GM19238 (cell line): ENCODE data around the gene SREBF1.

Experiments used
- DNase-seq: peaks from one replicate; pipeline ENCODE4 v3.0.0; 2011; ENCODE audit warnings: low spot score; ENCODE audit not compliant: insufficient read length

Gene SREBF1

DNA sequence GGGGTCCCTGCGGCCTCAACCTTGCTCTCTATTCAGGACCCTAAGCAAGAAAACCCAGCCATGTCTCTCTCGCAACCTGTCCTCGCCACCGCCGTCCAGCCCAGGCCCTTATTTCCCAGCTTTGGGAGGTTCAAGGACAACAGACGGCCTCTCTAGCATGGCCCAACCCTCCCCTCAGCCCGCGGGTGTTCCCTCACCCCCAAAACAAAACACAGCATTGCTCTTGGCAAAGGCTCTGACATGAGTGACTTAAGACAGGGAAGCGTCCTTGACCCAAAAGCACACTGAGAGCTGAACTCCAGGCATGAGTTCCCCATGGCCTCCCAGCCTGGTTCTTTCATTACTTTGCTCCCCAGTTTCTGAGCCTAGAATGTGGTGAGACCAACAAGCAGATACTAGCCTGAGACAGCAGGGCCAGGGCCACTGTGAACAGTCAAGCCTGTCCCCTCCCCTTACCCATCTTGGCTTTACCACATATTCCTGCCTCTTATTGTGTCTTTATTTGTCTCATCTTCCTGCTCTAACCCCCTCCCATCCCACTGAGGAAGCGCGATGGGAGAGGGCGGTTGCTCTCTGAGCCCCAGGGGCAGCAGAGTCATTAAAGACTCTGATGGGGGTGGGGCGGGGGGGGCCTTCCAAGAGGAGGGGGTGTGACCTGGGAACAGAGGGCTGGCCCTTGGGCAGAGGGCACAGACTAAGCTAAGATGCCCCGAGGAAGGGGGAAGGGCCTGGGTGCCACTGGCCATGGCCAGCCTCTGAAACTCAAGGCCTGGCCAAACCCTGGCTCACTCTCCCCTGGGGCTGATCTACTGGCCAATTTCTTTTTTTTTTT is 11.8 kb downstream of the SREBF1 start:
- no peak for DNase-seq

DNA sequence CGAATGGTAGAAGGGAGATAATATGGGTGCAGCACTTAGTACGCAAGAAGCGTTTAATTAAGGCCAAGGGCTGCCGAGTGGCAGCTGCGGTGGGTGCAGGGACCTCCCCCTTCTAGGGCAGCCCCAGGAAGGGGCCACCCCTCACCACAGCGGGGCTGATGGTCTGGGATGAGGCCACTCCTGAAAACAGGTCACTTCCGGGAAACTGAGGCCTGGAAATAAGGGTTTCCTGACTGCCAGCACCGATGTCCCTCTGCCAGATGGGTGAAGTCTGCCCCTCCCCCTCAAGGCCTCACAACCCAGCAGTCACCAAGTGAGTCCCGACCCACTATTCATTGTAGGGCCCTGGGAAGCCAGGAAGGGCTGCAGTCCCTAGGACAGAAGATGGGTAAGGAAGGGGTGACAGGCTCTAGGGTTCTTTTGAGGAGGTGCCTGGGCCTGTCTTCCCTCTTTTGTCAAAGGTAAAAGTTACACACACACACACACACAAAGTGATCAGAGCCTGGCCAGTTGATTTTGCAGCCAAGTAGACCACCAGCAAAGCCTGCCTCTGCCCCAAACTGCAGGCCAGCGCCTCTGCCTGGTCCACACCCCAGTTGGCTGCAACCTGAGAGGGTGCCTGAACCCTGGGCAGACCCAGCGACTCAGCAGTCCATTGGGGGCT is 12.5 kb downstream of the SREBF1 start:
- DNase-seq, result no peak

DNA sequence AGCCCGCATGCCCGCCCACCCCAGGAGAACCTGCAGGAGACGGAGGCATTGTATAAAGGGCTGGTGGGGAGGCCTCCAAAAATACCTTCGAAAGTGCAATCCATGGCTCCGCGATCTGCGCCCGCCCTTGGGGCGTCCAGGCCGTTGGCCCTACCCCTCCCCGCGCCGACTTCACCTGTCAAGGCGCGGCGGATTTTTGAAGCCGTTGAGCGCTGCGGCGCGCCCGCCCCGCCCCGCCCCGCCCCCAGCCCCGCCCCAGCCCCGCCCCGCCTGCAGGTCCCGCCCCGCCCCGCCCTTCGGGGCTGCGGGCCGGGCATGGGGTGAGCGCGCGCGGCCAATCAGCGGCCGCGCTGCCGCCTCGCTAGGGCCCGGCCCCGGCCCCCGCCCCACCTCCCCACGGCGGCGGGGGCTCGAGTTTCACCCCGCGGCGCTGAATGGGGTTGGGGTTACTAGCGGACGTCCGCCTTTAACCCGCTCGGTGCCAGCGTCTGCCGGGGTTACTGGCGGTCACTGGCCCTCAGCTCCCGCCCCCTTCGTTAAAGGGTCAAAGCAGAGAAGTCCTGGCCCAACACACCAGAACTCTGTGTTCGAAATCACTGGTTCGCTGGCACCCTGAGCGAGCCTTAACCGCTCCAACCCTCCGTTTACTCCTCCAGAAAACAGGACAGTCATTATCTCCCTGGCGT is 13.2 kb downstream of the SREBF1 start:
- DNase-seq, result peak; percentile 100

DNA sequence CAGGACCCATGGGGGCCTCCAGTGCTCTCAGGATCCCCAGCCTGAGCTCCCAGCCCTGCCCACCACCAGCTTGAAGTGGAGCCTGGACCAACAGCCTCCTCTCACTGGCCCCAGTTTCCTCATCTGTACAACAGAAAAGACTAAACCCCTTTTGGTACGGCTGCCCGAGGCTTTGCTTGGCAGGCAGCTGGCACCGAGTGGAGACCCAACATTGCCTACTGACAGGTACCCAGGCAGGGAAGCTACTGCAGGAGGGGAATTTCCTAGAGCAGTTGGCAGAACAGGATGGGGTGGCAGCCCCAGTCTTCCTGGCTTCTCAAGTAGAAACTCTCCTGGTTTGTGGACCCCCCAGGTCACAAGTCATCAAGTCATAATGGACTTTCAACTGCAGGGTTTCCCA is 14.2 kb downstream of the SREBF1 start:
- no peak for DNase-seq

DNA sequence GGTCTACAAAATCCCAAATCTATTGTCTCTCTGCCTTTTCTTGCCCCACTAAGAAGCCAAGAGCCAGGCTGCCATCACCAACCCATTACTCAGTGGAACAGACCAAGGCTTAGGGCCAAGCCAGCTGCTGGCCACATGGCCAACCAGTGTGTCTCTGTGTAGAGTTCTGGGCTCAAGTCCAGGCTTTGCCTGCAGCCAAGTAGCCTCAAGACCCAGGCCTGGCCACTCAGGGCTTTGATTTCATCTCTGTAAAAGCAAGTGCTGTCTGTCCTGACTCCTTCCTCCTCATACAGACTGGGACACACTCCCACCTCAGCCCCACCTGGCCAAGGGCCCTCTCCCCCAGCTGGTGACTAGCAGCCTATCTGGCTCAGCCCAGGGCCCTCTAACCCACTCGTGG is 14.6 kb downstream of the SREBF1 start:
- no peak for DNase-seq

DNA sequence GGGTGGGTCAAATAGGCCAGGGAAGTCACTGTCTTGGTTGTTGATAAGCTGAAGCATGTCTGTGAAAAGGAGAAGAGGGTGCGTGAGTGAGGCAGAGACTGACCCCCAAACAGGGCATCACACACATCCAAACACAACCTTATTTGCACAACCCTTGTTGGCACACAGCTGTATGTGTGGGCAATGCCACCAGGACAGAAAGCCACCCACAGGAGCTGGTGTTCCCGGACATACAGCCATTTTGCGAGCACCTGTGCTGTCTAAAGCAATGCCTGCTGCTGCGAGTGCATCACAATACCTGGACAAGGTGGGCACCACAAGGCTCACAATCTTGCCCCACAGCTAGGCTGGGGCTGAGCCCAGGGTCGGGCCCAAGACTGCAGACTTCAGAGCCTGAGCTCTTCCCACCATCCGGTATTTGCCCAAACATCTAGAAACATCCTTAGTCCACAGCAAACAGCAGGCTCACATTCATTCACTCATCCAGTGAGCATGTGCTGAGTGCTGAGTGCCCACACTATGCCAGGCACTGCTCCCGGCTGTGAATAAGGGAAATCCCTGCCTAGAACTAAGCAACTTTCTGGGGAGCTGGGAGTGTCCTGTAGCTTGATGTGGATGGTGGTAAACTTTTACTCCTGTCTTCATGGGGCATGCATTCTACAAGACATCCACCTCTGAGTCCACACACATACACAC is 16.2 kb downstream of the SREBF1 start:
- DNase-seq, result no peak

DNA sequence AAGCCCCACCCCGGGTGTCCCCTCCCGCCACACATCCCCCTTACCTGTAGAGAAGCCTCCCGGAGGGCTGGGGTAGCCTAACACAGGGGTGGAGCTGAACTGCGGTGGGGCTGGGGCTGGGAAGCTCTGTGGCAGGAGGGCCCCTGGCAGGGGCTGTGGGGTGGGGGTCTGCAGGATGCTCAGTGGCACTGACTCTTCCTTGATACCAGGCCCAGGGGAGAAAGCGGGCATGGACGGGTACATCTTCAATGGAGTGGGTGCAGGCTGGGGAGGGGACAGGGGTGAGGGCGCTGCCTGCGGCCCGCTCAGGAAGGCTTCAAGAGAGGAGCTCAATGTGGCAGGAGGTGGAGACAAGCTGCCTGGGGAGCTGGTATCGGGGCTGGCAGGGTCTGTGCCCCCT is 16.7 kb downstream of the SREBF1 start:
- DNase-seq, result no peak

DNA sequence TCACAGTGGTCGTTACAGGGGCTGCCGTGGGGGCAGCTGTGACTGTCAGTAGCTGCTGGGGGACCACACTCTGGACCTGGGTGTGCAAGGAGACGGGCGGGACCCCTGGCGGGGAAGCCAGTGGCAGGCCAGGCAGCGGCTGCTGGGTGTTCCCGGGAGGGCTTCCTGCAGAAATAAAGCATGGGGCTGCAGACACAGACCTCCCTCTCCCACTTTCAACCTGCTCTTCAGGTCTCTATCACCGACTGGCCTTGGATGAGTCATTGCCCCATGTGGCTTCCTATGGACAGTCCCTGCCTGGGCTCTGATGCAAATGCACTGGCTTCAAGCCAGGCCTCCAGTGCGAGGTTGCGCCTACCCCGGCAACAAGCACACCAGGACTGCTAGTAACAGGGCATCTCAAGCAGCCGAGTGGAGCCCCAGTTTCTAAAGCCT is 17.2 kb downstream of the SREBF1 start:
- DNase-seq, result peak; percentile 80

DNA sequence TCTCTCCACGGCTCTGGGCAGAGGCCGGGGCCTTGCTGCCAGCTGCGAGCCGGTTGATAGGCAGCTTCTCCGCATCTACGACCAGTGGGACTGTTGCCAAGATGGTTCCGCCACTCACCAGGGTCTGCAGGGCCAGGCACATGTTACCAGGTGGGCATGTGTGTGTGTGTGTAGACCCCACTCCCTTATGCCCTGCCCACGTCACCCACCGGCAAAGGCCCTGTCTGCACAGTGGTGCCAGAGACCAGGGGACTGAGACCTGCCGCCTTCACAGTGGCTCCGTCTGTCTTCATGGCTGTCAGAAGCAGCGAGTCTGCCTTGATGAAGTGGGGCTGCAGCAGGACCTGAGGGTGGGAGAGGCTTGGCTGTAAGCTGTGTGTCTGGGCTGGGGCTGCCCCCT is 17.7 kb downstream of the SREBF1 start:
- DNase-seq, result no peak

DNA sequence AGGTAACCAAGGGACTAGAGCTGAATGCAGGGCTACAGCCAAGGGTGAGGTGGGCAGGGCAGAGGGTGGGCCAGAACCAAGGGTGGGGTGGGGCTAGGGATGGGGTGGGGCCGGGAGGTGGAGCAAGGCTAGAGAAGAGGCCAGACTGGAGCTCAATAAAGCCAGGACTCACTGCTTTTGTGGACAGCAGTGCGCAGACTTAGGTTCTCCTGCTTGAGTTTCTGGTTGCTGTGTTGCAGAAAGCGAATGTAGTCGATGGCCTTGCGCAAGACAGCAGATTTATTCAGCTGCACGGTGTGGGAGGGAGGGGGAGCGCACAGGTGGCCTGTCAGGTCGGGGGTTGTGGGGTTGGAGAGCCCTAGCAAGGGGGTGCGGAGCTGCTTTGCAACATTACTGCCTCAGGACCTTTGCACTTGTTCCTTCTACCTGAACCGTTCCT is 18.7 kb downstream of the SREBF1 start:
- peak; percentile 64 for DNase-seq

DNA sequence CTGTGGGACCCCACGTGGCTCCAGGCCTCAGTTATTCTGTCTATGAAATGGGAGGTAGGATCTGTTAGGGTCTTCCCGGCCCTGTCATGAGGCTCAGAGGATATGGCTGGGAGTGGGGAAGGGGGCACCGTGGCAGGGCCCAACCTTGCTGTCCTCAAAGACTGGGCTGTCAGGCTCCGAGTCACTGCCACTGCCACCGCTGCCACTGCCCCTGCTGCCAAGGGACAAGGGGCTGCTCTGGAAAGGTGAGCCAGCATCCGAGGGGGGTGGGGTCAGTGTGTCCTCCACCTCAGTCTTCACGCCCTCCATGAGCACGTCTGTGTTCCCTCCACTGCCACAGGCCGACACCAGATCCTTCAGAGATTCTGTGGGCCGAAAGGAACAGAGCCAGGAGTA is 19.2 kb downstream of the SREBF1 start:
- no peak for DNase-seq

DNA sequence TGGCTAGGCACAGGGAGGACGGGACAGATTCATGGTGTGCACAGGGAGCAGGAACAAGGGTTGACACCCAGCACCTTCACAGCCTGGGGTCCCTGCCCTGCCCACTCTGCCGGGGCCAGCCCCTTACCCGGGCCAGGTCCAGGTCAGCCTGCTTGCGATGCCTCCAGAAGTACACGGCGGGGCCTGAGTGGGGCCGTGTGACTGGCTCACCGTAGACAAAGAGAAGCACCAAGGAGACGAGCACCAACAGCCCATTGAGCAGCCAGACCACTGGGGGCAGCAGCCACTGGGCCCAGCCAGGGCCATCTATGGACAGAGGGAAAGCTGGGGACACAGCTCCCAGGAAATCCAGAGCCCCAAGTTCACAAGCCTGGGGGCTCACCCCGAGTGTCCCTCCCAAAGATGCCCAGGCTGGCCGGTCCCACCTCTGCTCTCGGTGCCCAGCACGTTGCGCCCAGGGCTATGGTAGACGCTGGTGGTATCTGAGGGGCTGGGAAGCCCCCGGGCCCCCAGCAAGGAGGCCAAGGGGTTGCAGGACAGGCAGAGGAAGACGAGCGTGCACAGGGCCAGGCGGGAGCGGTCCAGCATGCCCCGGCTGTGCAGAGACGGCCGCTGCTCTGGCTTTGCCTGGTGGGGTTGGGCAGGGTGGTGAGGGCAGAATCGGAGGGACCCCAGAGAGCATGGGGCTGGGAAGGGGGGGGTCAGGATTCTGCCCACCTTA is 19.8 kb downstream of the SREBF1 start:
- DNase-seq, result no peak

DNA sequence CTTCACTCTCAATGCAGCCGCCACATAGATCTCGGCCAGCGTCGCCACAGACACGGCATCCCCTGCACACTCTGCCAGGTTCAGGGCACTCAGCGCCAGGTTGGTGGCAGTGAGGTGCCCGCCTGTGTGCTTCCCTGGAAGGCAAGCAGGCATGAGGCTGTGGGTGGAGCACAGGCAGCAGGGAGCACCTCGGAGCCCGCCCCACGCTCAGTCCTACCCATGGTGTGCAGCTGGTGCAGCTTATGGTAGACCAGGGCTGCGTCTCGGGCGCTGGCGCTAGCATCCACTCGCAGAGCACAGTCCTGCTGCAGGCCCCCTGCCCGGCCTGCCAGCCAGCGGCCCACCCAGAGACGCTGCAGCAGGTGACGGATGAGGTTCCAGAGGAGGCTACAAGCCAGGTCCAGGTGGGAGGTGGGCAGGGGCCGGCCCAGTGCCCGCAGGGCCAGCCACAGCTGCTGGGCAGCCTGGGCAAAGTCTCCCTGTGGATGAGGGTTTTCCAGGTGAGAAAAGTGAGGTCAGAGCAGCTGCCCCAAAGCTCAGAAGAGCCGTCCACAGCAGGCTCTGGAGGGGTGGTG is 20.5 kb downstream of the SREBF1 start:
- no peak for DNase-seq

DNA sequence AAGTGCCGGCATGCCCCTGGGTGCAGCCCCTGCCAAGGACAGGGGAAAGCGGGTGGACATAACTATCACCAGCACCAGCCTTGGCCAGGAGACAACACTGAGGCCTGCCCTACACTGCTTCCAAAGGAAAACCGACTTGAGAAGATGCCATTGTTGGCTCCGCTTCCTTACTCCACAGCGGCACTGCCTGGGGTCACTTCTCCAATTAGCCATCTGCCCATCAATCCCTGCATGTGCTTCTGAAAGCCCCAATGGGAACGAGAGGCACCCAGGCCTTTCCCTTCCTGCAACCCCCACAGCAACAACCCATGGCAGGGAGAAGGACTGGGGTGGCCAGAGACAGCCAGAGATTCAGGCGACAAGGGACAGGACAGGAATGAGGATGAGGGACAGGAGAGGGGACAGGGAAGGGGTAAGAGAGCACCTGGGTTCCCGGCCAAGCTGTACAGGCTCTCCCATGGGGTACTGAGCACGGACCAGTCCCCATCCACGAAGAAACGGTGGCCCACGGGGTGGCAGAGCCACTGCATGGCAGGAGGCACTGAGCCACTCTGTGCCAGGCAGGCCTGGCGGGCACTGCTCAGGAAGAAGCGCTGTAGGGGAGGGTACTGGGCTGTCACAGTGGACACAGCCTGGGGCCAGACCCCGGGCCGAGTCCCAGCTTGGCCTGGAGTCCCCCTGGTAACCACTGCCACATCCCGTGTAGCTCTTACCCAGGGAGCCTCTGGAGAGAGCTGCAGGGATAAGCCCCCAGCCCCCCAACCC is 21.2 kb downstream of the SREBF1 start:
- no peak for DNase-seq

DNA sequence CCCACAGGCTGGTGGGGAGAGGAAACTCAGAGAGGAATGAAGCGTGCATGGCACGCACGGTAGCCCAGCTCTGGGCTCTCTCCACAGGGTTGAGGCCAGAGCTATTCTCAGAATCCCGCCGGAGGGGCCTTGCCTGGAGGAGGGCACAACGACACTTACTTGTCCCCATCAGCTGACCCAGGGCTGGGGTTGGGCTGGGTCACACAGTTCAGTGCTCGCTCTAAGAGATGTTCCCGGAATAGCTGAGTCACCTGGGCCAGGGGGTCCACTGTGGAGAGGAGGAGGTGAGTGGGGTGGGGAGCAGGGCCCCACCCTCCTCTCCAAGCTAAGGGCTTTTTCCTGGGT is 21.8 kb downstream of the SREBF1 start:
- DNase-seq, result no peak

DNA sequence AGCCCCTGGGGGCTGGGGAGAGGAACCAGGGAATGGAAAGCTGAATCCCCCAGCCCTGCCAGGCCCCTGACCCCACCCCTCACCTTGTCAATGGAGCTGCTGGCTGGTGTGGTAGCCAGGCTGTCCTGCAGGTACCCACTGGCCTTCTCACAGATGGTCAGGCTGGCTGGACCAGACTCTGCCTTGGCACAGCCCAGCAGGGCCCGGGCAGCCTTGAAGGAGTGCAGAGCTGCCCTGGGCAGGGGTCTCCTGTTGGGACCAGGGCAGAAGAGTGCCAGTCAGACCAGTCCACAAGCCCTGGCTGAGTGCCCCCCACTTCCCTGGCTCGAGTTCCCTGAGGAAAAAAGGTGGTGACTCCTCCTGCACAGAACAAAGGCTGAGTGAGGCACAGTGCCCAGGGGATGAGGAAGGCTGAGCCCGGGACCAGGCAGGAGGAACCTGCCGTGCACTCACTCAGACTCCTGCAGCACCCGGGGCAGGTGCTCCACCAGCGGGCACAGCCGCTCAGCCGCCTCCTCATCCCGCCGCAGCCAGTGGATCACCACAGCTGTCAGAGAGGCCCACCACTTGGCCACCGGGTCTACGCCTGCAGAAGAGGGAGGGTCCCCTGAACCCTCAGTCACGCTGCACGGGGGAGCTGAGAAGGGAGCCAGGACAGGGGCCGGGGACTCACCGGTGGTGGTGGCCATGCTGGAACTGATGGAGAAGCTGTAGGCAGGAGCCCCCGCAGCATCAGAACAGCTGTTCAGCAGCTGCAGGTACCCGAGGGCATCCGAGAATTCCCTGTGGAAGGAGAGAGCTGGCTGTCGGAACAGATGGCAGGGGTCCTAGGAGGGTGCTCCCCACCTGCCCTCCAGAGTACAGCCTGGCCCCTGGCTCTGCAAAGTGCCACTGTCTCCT is 22.4 kb downstream of the SREBF1 start:
- no peak for DNase-seq

DNA sequence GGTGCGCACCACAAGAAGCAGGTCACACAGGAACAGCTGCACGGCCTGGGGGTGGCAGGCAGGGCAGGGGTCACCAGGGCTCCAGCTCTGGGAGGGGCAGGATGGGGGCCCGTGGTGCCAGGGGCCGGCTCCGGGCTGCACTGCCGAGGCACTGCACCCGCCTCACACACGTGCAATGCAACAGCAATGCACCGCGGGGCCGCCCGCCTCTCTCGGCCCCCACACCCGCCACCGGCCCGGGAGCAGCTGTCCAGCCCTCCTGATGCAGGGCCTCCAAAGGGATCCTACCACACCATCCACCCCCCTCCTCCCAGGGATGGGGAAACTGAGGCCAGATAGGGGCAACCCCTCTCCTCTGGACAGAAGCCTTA is 23.1 kb downstream of the SREBF1 start:
- no peak for DNase-seq

DNA sequence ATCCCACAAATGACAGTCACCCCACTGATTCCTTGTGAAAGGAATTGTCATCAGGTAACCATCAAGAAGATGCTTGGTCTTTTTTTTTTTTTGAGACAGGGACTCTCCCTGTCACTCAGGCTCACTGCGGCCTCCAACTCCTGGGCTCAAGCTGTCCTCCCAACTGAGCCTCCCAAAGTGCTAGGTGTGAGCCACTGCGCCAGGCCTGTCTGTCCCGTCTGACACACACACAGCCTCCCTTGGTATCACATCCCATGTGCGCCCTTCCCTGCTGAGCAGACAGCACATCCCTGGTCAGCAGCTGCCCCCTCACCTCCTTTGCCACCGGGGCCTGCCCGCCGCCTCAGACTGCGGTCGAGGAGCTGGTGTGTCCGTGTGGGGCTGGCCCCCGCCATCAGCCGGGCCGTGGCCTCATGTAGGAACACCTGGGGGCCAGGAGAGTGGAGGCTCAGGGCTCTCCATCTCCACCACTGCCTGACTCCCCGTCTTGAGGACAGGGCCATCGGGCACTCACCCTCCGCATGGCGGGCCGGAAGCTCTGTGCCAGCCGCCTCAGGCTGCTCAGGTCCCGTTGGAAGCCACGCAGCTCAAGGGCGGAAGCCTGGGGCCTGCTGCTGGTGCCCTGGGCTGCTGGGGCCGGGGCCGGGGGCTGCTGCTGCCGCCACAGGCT is 23.6 kb downstream of the SREBF1 start:
- DNase-seq, result no peak
